ENCODE data around the gene RNF152.

GRCh38 chr18:61772293-61772848 is 120.4 kb downstream of the RNF152 start:
- TF ChIP-seq, protein P1, sequence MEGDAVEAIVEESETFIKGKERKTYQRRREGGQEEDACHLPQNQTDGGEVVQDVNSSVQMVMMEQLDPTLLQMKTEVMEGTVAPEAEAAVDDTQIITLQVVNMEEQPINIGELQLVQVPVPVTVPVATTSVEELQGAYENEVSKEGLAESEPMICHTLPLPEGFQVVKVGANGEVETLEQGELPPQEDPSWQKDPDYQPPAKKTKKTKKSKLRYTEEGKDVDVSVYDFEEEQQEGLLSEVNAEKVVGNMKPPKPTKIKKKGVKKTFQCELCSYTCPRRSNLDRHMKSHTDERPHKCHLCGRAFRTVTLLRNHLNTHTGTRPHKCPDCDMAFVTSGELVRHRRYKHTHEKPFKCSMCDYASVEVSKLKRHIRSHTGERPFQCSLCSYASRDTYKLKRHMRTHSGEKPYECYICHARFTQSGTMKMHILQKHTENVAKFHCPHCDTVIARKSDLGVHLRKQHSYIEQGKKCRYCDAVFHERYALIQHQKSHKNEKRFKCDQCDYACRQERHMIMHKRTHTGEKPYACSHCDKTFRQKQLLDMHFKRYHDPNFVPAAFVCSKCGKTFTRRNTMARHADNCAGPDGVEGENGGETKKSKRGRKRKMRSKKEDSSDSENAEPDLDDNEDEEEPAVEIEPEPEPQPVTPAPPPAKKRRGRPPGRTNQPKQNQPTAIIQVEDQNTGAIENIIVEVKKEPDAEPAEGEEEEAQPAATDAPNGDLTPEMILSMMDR (conservative IDR thresholded peaks at IDR 0.05; ENCODE audit: low read depth, low read length): no peak
- no peak for TF ChIP-seq EZH2phosphoT487 (IDR thresholded peaks at IDR 0.05; ENCODE audit: borderline replicate concordance, low read length)
- no peak for TF ChIP-seq EZH2 (IDR thresholded peaks at IDR 0.05; ENCODE audit: low read length, unreplicated experiment)

Data from PC-3 (cell line).